ENCODE measurements around the gene RPUSD1. TPM values are rescaled to one million over a fixed set of nuclear protein-coding genes. Genes with fewer than 3 reads are reported as not detected.

The RPUSD1 gene
- total and polyA plus RNA-seq, 2 donors (not counting 1 experiment from before 2014, with no cell fraction given): 8.2 to 16.2 TPM

- Histone ChIP-seq H2AFZ (ENCODE audit: low read length) (no peak overlapping the region), H3K9ac (ENCODE audit: insufficient read depth, low read length) (no peak overlapping the region)
- TF ChIP-seq EZH2 (IDR thresholded peaks at IDR 0.05; ENCODE audit: low read length, missing control alignments) (no peak), CTCF (conservative IDR thresholded peaks at IDR 0.05 in 1 of 2, IDR thresholded peaks at IDR 0.05 in 1 of 2; ENCODE audit: low read depth in 1 of 2, low read length in 2 of 2) (no peak)
These were observed 17.8 kb downstream of the RPUSD1 start for GRCh38 chr16:770411-770810.

GRCh38 chr16:769934-770333, 18.2 kb downstream of the RPUSD1 start:
- Histone ChIP-seq H3K27me3 (ENCODE audit: control insufficient read depth, insufficient read depth, low read length) (no peaks in the 10 kb centered on the region), H3K36me3 (ENCODE audit: control insufficient read depth, insufficient read depth, low read length) (no peaks in the 10 kb centered on the region), H3K79me2 (ENCODE audit: control insufficient read depth, insufficient read depth, low read length) (no peaks in the 10 kb centered on the region)

More at GRCh38 chr16:770411-770810, 17.8 kb downstream of the RPUSD1 start:
- no peak overlapping the region for H3K4me2 ChIP-seq (ENCODE audit: extremely low read depth, insufficient read depth, low read length)
- H3K36me3 ChIP-seq (ENCODE audit: control insufficient read depth, insufficient read depth, low read length): no peaks in the 10 kb centered on the region
- no peak overlapping the region for H3K4me3 ChIP-seq (replicated peaks in 1 of 4; ENCODE audit: control extremely low read depth in 1 of 4, insufficient read depth in 1 of 4, low read depth in 3 of 4, low read length in 4 of 4)
- H3K9me3 ChIP-seq (ENCODE audit: control insufficient read depth, insufficient read depth, low read depth, low read length): no peaks in the 10 kb centered on the region
- H3K27ac ChIP-seq (ENCODE audit: insufficient read depth, low read length): no peak overlapping the region
- H3K27me3 ChIP-seq (ENCODE audit: control insufficient read depth, insufficient read depth, low read length): no peaks in the 10 kb centered on the region
- H3K79me2 ChIP-seq (ENCODE audit: control insufficient read depth, insufficient read depth, low read length): no peaks in the 10 kb centered on the region
- no peaks in the 10 kb centered on the region for H3K4me1 ChIP-seq (ENCODE audit: control insufficient read depth, extremely low read depth, insufficient read depth, low read length)
- no peak for DNase-seq (ENCODE audit: low read depth in 2 of 2)
- H4K20me1 ChIP-seq (ENCODE audit: control insufficient read depth, extremely low read depth, insufficient read depth, low read length): no peaks in the 10 kb centered on the region

GRCh38 chr16:769184-769784, 18.9 kb downstream of the RPUSD1 start:
- no peaks in the 10 kb centered on the region for H3K36me3 ChIP-seq (ENCODE audit: control insufficient read depth, insufficient read depth, low read length)
- no peaks in the 10 kb centered on the region for H3K4me1 ChIP-seq (ENCODE audit: control insufficient read depth, extremely low read depth, insufficient read depth, low read length)
- H4K20me1 ChIP-seq (ENCODE audit: control insufficient read depth, extremely low read depth, insufficient read depth, low read length): no peaks in the 10 kb centered on the region
- no peak overlapping the region for H3K4me3 ChIP-seq (replicated peaks in 1 of 4; ENCODE audit: control extremely low read depth in 1 of 4, insufficient read depth in 1 of 4, low read depth in 3 of 4, low read length in 4 of 4)
- H3K27me3 ChIP-seq (ENCODE audit: control insufficient read depth, insufficient read depth, low read length): no peaks in the 10 kb centered on the region
- DNase-seq (ENCODE audit: low read depth in 2 of 2): no peak
- no peak overlapping the region for H3K4me2 ChIP-seq (ENCODE audit: extremely low read depth, insufficient read depth, low read length)
- no peak overlapping the region for H2AFZ ChIP-seq (ENCODE audit: low read length)
- no peak overlapping the region for H3K27ac ChIP-seq (ENCODE audit: insufficient read depth, low read length)
- H3K9ac ChIP-seq (ENCODE audit: insufficient read depth, low read length): no peak overlapping the region
- TF ChIP-seq EZH2 (IDR thresholded peaks at IDR 0.05; ENCODE audit: low read length, missing control alignments) (no peak), CTCF (conservative IDR thresholded peaks at IDR 0.05 in 1 of 2, IDR thresholded peaks at IDR 0.05 in 1 of 2; ENCODE audit: low read depth in 1 of 2, low read length in 2 of 2) (no peak)
- no peaks in the 10 kb centered on the region for H3K79me2 ChIP-seq (ENCODE audit: control insufficient read depth, insufficient read depth, low read length)
- H3K9me3 ChIP-seq (ENCODE audit: control insufficient read depth, insufficient read depth, low read depth, low read length): no peaks in the 10 kb centered on the region

More at GRCh38 chr16:769934-770333, 18.2 kb downstream of the RPUSD1 start:
- Histone ChIP-seq H4K20me1 (ENCODE audit: control insufficient read depth, extremely low read depth, insufficient read depth, low read length) (no peaks in the 10 kb centered on the region), H3K4me3 (replicated peaks in 1 of 4; ENCODE audit: control extremely low read depth in 1 of 4, insufficient read depth in 1 of 4, low read depth in 3 of 4, low read length in 4 of 4) (no peak overlapping the region), H3K4me1 (ENCODE audit: control insufficient read depth, extremely low read depth, insufficient read depth, low read length) (no peaks in the 10 kb centered on the region), H3K4me2 (ENCODE audit: extremely low read depth, insufficient read depth, low read length) (no peak overlapping the region), H3K27ac (ENCODE audit: insufficient read depth, low read length) (no peak overlapping the region), H2AFZ (ENCODE audit: low read length) (no peak overlapping the region), H3K9me3 (ENCODE audit: control insufficient read depth, insufficient read depth, low read depth, low read length) (no peaks in the 10 kb centered on the region), H3K9ac (ENCODE audit: insufficient read depth, low read length) (no peak overlapping the region)
- TF ChIP-seq EZH2 (IDR thresholded peaks at IDR 0.05; ENCODE audit: low read length, missing control alignments) (no peak), CTCF (conservative IDR thresholded peaks at IDR 0.05 in 1 of 2, IDR thresholded peaks at IDR 0.05 in 1 of 2; ENCODE audit: low read depth in 1 of 2, low read length in 2 of 2) (no peak)
- DNase-seq (ENCODE audit: low read depth in 2 of 2): no peak

Data from fibroblast of lung (primary cell).